HepG2 (cell line): ENCODE data around the gene ETS1. TPM values are rescaled to one million over a fixed set of nuclear protein-coding genes. Genes with fewer than 3 reads are reported as not detected.

Experiments used
- ATAC-seq: fragments of 200-7000 bp; cut with Tn5 transposase; 3 replicates; pipeline ENCODE4 v1.9.1; 2020; ENCODE audit warnings: mild to moderate bottlenecking, moderate library complexity
- BruUV-seq: library from RNA; stranded (reverse); fragments of 400-500 nt; replicated peaks from 2 replicates; lab custom pipeline; 2021; lab: Mats Ljungman, UMichigan
- CTCF ChIA-PET: fragments of 300-600 bp; formaldehyde crosslinking; extraction: SDS; loops from one replicate; lab custom pipeline; 2021; ENCODE audit warnings: low total read pairs, inconsistent platforms, low intra/inter-chr PET ratio; lab: Yijun Ruan, JAX
- POLR2A ChIA-PET: fragments of 350-600 bp; sonication (Branson Sonifier 250); formaldehyde crosslinking; loops from one replicate; lab custom pipeline; 2020; ENCODE audit warnings: antibody characterized with exemption, inconsistent platforms; lab: Yijun Ruan, JAX
- DNase-seq: peaks from one replicate; pipeline ENCODE4 v3.0.0-alpha.2; 2015; ENCODE audit warnings: low spot score
- FAIRE-seq: peaks from 3 replicates; lab custom pipeline; 2011; peaks lifted over from hg19 to GRCh38; lab: Jason Lieb, UNC
- H2AFZ ChIP-seq: one replicate; pipeline ENCODE4 v1.6.1; 2011; ENCODE audit warnings: low read length, inconsistent platforms
- H3K27ac ChIP-seq: fragments of 300-600 bp; 3 replicates; pipeline ENCODE4 v1.8.0; 2011; ENCODE audit warnings: mixed run types, mild to moderate bottlenecking, mixed read lengths, low read length, inconsistent platforms; ENCODE audit not compliant: insufficient read depth; ENCODE audit errors: extremely low read length
- H3K27me3 ChIP-seq, 2 experiments: fragments of 200-600 bp in 1 of 2; 2 replicates in 1 of 2; 3 replicates in 1 of 2; pipeline versions ENCODE4 v1.6.0 to v1.8.0; 2011; ENCODE audit warnings: low read length in 2 of 2, mild to moderate bottlenecking in 2 of 2, moderate library complexity in 2 of 2, inconsistent platforms in 1 of 2; ENCODE audit not compliant: insufficient read depth in 2 of 2, control insufficient read depth in 1 of 2
- H3K36me3 ChIP-seq, 2 experiments: fragments of 200-600 bp in 1 of 2; replicated peaks in 1 of 2; 2 replicates in 1 of 2; 3 replicates in 1 of 2; pipeline versions ENCODE4 v1.5.1 to v1.8.0; 2011; ENCODE audit warnings: low read length in 2 of 2, inconsistent platforms in 1 of 2; ENCODE audit not compliant: insufficient read depth in 2 of 2, control insufficient read depth in 1 of 2
- H3K4me1 ChIP-seq: 2 replicates; pipeline ENCODE4 v1.5.1; 2012; ENCODE audit warnings: low read length, inconsistent platforms; ENCODE audit not compliant: insufficient read depth
- H3K4me2 ChIP-seq: 2 replicates; pipeline ENCODE4 v1.6.0; 2011; ENCODE audit warnings: low read depth, low read length, inconsistent platforms
- H3K4me3 ChIP-seq, 3 experiments: fragments of 200-600 bp in 1 of 3; sonication (generic), shearing (Covaris generic) in 1 of 3; replicated peaks in 1 of 3; 2 replicates each; pipeline ENCODE4 v1.5.1; 2011 to 2016; ENCODE audit warnings: low read length in 3 of 3, inconsistent platforms in 2 of 3, low read depth in 2 of 3, mild to moderate bottlenecking in 2 of 3, control low read depth in 1 of 3, mixed read lengths in 1 of 3; ENCODE audit not compliant: insufficient read depth in 1 of 3
- H3K79me2 ChIP-seq: one replicate; pipeline ENCODE4 v1.6.1; 2011; ENCODE audit warnings: low read length, inconsistent platforms; ENCODE audit not compliant: insufficient read depth
- H3K9ac ChIP-seq: 2 replicates; pipeline ENCODE4 v1.6.0; 2011; ENCODE audit warnings: mild to moderate bottlenecking, low read depth, low read length, inconsistent platforms; ENCODE audit not compliant: insufficient read depth
- H3K9me3 ChIP-seq: 2 replicates; pipeline ENCODE4 v1.5.1; 2012; ENCODE audit warnings: mild to moderate bottlenecking, low read length
- H4K20me1 ChIP-seq: 2 replicates; pipeline ENCODE4 v1.6.0; 2011; ENCODE audit warnings: inconsistent platforms, mild to moderate bottlenecking, low read length, moderate library complexity; ENCODE audit not compliant: insufficient read depth
- ARID3A ChIP-seq: IDR thresholded peaks from 2 replicates; pipeline ENCODE4 v1.6.1; 2012; ENCODE audit warnings: low read depth, low read length, improper control_type of control experiment
- CREB1 ChIP-seq, 2 experiments: fragments of 450-650 bp in 1 of 2; IDR thresholded peaks; 2 replicates each; pipeline ENCODE4 v1.6.1; 2016 to 2017; ENCODE audit warnings: control low read depth in 1 of 2, mild to moderate bottlenecking in 1 of 2, missing compliant biosample characterization in 1 of 2, missing genetic modification characterization in 1 of 2
- KAT2B ChIP-seq: fragments of 150-350 bp; IDR thresholded peaks from 2 replicates; pipeline ENCODE4 v1.6.1; 2014; ENCODE audit warnings: low read depth, low read length, borderline replicate concordance
- KLF12 ChIP-seq: sonication (generic); formaldehyde crosslinking; IDR thresholded peaks from 2 replicates; pipeline ENCODE4 v1.4.0; 2020; ENCODE audit warnings: missing genetic modification reagents, borderline replicate concordance
- MIXL1 ChIP-seq: IDR thresholded peaks from 2 replicates; pipeline ENCODE4 v1.6.1; 2016
- MYPOP ChIP-seq: sonication (generic); formaldehyde crosslinking; IDR thresholded peaks from 2 replicates; pipeline ENCODE4 v1.8.1; 2023; ENCODE audit warnings: mild to moderate bottlenecking, moderate library complexity, missing genetic modification reagents
- PRDM15 ChIP-seq: sonication (generic); formaldehyde crosslinking; IDR thresholded peaks from 2 replicates; pipeline ENCODE4 v1.4.0; 2020; ENCODE audit warnings: missing genetic modification reagents
- REPIN1 ChIP-seq: sonication (generic); formaldehyde crosslinking; IDR thresholded peaks from 2 replicates; pipeline ENCODE4 v1.8.0; 2022; ENCODE audit warnings: missing genetic modification reagents, low read depth, mild to moderate bottlenecking, borderline replicate concordance
- SPEN ChIP-seq: sonication (generic); formaldehyde crosslinking; IDR thresholded peaks from 2 replicates; pipeline ENCODE4 v1.5.1; 2020; ENCODE audit warnings: low read depth, mild to moderate bottlenecking, missing genetic modification reagents
- TRIM24 ChIP-seq: sonication (generic); formaldehyde crosslinking; IDR thresholded peaks from 2 replicates; pipeline ENCODE4 v1.8.0; 2022; ENCODE audit warnings: mild to moderate bottlenecking, missing genetic modification reagents
- YY1 ChIP-seq: IDR thresholded peaks from 2 replicates; pipeline ENCODE4 v1.6.1; 2011; ENCODE audit warnings: low read length, low read depth, moderate library complexity, mild to moderate bottlenecking; ENCODE audit not compliant: insufficient read depth, insufficient replicate concordance
- ZBTB21 ChIP-seq: sonication (generic); formaldehyde crosslinking; IDR thresholded peaks from 2 replicates; pipeline ENCODE4 v1.4.0; 2020; ENCODE audit warnings: missing genetic modification reagents
- ZNF24 ChIP-seq: fragments of 450-650 bp; IDR thresholded peaks from 2 replicates; pipeline ENCODE4 v1.6.1; 2017; ENCODE audit warnings: antibody characterized with exemption, mild to moderate bottlenecking
- ZNF280B ChIP-seq: sonication (generic); formaldehyde crosslinking; IDR thresholded peaks from 2 replicates; pipeline ENCODE4 v1.5.0; 2020; ENCODE audit warnings: missing genetic modification reagents, mild to moderate bottlenecking, borderline replicate concordance
- ZNF644 ChIP-seq: IDR thresholded peaks from 2 replicates; pipeline ENCODE4 v1.6.1; 2016; ENCODE audit warnings: low read depth
- ZNF766 ChIP-seq: sonication (generic); formaldehyde crosslinking; IDR thresholded peaks from 2 replicates; pipeline ENCODE4 v1.5.0; 2020; ENCODE audit warnings: missing genetic modification reagents, borderline replicate concordance
- ZNF878 ChIP-seq: sonication (generic); formaldehyde crosslinking; IDR thresholded peaks from 2 replicates; pipeline ENCODE4 v1.8.1; 2023; ENCODE audit warnings: mild to moderate bottlenecking, missing genetic modification reagents, moderate library complexity
- WGBS: methylation state at CpG from one replicate; pipeline ENCODE4 v1.1.6; 2017; ENCODE audit warnings: low lambda C conversion rate; 5-methylcytosine and 5-hydroxymethylcytosine counted together
- in situ Hi-C: cut with HindIII; loops from 2 replicates; pipeline ENCODE4 v1.10.0; 2017; ENCODE audit warnings: low pct_unique_long_range_greater_than_20kb; ENCODE audit not compliant: extremely low pct_ligation_motif_present
- intact Hi-C: fragments of 100-400 bp; cut with micrococcal nuclease; formaldehyde crosslinking; loops from one replicate; pipeline ENCODE4 v1.10.0; 2022; ENCODE audit not compliant: unreplicated experiment
- polyA plus RNA-seq, 8 experiments: library from polyadenylated mRNA; depleted of rRNA in 3 of 8; stranded (reverse) in 7 of 8; unstranded in 1 of 8; fragments of >200 nt; fragmentation: Illumina TruSeq in 4 of 8; extraction: Trizol in 4 of 8; gene quantifications; 2 replicates each; pipeline versions ENCODE4 v1.2.1 to v1.2.3, GENCODE V29; 2011 to 2016; ENCODE audit warnings: low read depth in 4 of 8, missing spikeins in 1 of 8, mixed read lengths in 1 of 8; ENCODE audit not compliant: insufficient read depth in 1 of 8
- total RNA-seq, 5 experiments: library from RNA; depleted of rRNA; stranded (reverse); fragments of >200 nt; fragmentation: Illumina TruSeq; extraction: Trizol; gene quantifications; 2 replicates each; pipeline ENCODE4 v1.2.3, GENCODE V29; 2016; ENCODE audit warnings: low read depth in 1 of 5

Gene ETS1
- total and polyA plus RNA-seq, 2 of the 13 experiments (the other 11 are each of a cell fraction or from before 2014, with no cell fraction given) = 0.18 to 0.34 TPM

GRCh38 chr11:128559496-128560103, 27.8 kb downstream of the ETS1 start:
- Histone ChIP-seq H3K9me3 (no peaks in the 10 kb centered on the region), H4K20me1 (no peaks in the 10 kb centered on the region), H3K27ac (no peak overlapping the region), H2AFZ (no peak overlapping the region), H3K36me3 (no peaks in the 10 kb centered on the region), H3K4me1 (no peaks in the 10 kb centered on the region), H3K9ac (no peak overlapping the region), H3K79me2 (no peaks in the 10 kb centered on the region), H3K4me3 (no peak overlapping the region), H3K4me2 (no peak overlapping the region), H3K27me3 (peaks cover 0 to 4% of the 10 kb centered on the region in 2 experiments; a peak in 1 of 5 replicates)
- ChIA-PET CTCF (no interaction called here), POLR2A (no interaction called here)
- DNase-seq (no peak), ATAC-seq (no peak), FAIRE-seq (no peak)
- intact Hi-C loops = no loop called here
- in situ Hi-C loops = no loop called here
- no TSS peak for BruUV-seq
- WGBS = 13% methylated on average over 3 of the region's 3 CpGs
- no peak for TF ChIP-seq ZNF878 (CRISPR knock-in tag)
- TF ChIP-seq KLF12 (CRISPR knock-in tag) = no peak
- TF ChIP-seq ZNF766 (CRISPR knock-in tag) = no peak
- TF ChIP-seq ZNF24 = no peak
- TF ChIP-seq REPIN1 (CRISPR knock-in tag) = no peak
- no peak for TF ChIP-seq KAT2B
- no peak for TF ChIP-seq MIXL1 (CRISPR knock-in tag)
- no peak for TF ChIP-seq MYPOP
- TF ChIP-seq ZBTB21 (CRISPR knock-in tag) = no peak
- TF ChIP-seq TRIM24 (CRISPR knock-in tag) = no peak
- TF ChIP-seq ARID3A = no peak
- TF ChIP-seq ZNF644 (CRISPR knock-in tag) = no peak
- no peak for TF ChIP-seq ZNF280B (CRISPR knock-in tag)
- no peak for TF ChIP-seq CREB1 (IDR thresholded peaks at IDR 0.05)
- TF ChIP-seq CREB1 (CRISPR knock-in tag; IDR thresholded peaks at IDR 0.05) = no peak
- no peak for TF ChIP-seq YY1
- TF ChIP-seq PRDM15 = no peak
- no peak for TF ChIP-seq SPEN
